NCI-H146 treated with DMSO at 0.1 percent for 48 hours (cell line): ENCODE results near the gene RBM5.

ENCODE experiments used
- DNase-seq: peaks from one replicate; lab custom pipeline; 2025; ENCODE audit not compliant: unreplicated experiment; lab: John Stamatoyannopoulos, UW

RBM5 gene

GRCh38 chr3:50138266-50139200 is 49.8 kb downstream of the RBM5 start:
- no peak for DNase-seq

GRCh38 chr3:50139308-50139707 is 50.6 kb downstream of the RBM5 start:
- no peak for DNase-seq

- no peak for DNase-seq
These were observed 51.2 kb downstream of the RBM5 start for GRCh38 chr3:50139718-50140423.

GRCh38 chr3:50140990-50141389 is 52.3 kb downstream of the RBM5 start:
- no peak for DNase-seq

- DNase-seq: no peak
These were observed 57.7 kb downstream of the RBM5 start for GRCh38 chr3:50146316-50146901.

- no peak for DNase-seq
These were observed 58.3 kb downstream of the RBM5 start for GRCh38 chr3:50147016-50147415.

- DNase-seq: no peak
These were observed 58.7 kb downstream of the RBM5 start for GRCh38 chr3:50147447-50147846.

- DNase-seq: no peak
These were observed 59.1 kb downstream of the RBM5 start for GRCh38 chr3:50147861-50148260.

DNA sequence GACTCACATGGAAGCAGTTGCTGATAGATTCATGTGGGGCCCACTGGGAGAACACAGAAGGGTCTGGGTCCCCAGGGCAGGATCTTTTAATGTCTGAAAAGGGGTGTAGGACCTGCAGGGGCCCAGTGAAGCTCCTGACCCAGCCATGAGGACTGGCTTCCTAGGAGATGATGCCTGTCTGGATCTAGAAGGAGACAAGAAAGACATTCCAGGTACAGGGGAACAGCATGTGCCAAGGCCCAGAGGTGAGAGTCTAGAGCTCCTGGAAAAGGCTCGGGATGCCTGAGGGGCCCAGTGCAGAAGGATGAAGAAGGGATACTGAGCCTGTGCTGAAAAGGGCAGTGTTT is 61.7 kb downstream of the RBM5 start:
- no peak for DNase-seq

DNA sequence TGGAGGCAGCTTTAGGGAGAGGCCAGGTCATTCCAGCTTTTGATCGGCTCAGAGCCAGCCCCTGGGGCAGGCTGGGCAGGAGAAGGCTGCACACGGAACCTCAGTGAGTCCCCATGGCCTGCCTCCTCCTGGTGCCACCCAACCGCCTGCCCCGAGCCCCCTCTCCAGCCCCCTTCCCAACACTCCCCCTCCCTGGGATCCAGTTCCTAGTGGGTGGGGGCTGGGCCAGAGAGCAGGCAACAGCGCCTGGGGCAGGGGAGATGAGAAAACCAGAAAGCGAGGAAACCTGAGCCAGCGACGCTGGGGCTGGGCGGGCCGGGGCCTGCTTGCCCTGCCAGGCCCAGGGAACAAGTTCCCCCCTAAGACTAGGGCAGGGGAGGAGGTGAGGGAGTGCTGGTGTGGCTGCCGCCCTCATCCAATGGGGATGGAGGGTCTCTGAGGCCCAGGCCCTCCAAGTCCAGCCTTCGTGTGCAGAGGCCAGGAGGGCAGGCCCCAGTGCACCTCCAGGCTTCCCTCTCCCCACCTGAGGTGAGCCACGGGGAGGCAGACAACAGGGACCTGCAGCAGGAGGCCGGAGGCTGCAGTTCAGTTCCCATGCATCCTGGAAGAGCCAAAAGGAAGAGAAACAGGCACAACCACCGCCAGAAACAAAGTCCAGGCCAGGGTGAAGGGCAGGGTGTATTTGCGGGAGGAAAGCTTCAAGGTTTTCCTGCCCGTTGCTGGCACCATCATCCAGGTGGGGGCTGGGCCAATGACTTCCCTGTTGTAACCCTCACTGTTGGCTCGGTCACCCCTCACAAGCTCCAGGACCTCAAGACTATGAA is 62.4 kb downstream of the RBM5 start:
- DNase-seq: no peak

- no peak for DNase-seq
These were observed 63.0 kb downstream of the RBM5 start for GRCh38 chr3:50151728-50152127.

DNA sequence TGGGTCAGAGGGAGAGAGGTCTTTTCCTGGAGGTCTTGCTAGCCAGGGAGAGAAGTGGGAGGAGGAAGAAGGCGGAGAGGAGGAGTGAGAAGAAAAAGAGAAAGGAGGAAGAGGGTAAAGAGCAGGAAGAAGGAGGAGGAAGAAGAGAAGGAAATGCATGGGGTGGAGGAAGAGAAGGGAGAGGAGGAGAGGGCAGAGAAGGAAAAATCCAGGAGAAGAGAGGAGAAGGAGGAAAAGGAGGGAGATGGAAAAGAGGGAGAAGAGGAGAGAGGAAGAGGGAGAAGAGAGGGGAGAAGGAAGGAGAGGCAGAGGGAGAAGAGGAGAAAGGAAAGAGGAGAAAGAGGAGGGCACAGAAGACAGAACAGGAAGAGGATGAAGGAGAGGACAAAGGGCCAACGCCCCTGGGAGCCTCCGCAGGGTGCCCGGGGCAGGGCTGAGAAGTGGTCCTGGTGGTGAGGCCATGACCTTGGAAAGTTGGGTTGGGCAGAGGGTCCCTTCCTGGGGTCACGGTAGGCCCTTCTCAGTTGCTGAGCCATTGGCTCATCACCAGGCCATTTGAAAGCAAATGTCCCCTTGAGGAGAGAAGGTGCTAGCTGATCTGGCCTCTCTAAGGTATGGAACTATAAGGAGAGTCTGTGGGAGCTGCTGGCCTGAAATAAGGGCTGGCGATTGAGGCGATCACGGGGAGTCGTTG is 65.2 kb downstream of the RBM5 start:
- DNase-seq: no peak

DNA sequence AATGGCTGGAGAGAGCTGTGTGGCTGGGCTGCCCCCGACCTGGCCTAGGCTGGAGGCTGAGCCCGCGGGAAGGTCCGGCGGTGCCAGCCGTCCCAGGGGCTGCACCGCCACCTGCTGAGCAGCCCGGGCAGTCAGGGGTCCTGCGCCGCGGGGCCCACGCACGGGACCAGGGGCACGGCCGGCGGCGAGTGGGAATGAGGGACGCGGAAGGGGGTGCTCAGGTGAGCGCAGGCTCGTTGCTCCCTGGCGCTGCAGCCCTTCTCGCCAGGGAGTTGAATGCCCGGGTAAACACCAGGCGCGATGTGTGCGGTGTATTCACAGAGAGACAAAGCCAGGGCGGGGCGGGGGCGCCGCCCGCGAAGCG is 65.7 kb downstream of the RBM5 start:
- DNase-seq: no peak

GRCh38 chr3:50154840-50155490 is 66.2 kb downstream of the RBM5 start, which contains the start of gene SEMA3F:
Gene SEMA3F, plus strand, starts transcription at chr3:50155324. Its CDS starts 4,299 bp downstream, at chr3:50159623.
- no peak for DNase-seq

DNA sequence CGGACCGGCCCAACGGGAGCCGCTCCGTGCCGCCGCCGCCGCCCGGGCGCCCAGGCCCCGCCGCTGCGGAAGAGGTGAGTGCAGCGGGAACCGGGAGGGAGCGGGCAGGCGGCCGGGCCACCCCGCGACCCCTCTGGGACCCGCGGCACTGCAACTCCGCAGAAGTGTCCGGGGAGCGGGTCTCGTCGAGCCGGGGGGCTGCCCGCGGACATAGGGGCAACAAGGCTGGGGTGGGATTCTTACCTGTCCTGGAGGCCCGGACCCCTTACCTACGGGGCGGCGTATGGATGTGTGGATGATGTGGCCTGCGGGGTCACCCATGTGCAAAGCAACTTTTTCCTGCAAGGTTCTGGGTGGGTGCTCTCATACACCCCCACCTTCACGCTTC is 66.8 kb downstream of the RBM5 start:
- DNase-seq: no peak

DNA sequence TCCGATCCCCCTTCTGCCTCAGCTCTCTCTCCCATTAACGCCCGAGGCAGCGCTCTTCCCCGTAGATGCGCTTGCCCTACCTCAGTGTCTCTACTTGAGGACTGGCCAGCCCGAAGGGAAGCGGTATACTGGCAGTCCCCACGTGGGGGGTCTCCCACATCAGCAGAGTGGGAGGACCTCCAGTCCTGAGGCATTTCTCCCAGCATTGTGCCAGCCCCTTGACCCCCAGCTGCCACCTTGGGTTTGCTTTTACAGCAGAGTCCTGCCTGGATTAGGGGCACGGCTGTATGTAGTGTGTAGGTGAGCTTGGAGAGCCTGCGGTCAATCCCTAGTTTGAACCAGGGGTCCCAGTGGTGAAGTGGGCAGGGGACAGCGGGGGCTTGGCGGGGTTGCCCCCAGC is 67.2 kb downstream of the RBM5 start:
- no peak for DNase-seq

GRCh38 chr3:50156549-50157493 is 68.1 kb downstream of the RBM5 start:
- no peak for DNase-seq

DNA sequence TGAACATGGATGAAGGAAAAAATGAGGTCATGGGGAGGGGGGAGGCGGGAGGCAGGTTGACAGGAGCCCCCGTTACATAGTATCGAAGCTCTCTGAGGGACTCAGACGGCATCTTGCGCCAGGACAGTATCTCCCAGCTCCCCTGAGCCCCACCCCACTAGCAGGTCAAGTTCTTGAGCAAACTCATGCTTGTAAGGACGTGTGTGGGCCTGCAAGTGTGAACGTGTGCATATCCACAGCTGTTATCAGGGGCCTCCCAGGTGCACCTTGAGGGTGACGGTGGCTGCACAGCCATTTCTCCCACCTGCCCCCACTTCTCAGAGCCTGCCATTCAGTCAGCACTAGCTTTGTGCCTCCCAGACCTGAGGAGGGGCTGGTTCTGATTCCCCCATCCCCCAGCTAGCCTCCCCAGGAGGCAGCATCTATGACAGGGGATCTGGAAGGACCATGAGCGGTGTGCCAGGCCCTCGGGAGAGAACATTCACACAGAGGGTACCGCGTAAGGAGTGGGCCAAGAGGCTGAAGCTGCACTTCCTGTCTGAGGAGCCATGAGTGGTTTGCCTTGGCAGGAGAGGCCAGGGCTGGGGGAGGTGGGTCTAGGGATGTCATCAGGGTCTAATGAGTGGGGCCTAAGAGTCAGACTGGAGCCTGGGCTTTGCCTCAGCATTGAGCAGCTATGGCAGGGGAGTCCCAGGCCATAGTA is 69.3 kb downstream of the RBM5 start:
- DNase-seq: no peak
